Natural killer cell (primary cell): ENCODE data around the gene SPACA6. TPM values are rescaled to one million over a fixed set of nuclear protein-coding genes. Genes with fewer than 3 reads are reported as not detected.

Source experiments
- ATAC-seq, 3 donors: fragments of 150-1000 bp in 2 of 3; fragments of 200-7000 bp in 1 of 3; cut with Tn5 transposase; 1 replicate in 1 of 3; 2 replicates in 2 of 3; pipeline ENCODE4 v1.10.0; 2021; ENCODE audit warnings: mild to moderate bottlenecking in 2 of 3, moderate library complexity in 2 of 3
- DNase-seq, 2 donors: peaks; one replicate each; pipeline versions ENCODE4 v3.0.0 to v3.0.0-alpha.2; 2013 to 2021; ENCODE audit warnings: mixed read lengths in 1 of 2
- H3K27ac ChIP-seq: one replicate; pipeline ENCODE4 v1.5.1; 2013; ENCODE audit warnings: mild to moderate bottlenecking, low read length
- H3K27me3 ChIP-seq: one replicate; pipeline ENCODE4 v1.6.1; 2013; ENCODE audit warnings: low read length; ENCODE audit not compliant: control insufficient read depth, insufficient read depth
- H3K36me3 ChIP-seq: one replicate; pipeline ENCODE4 v1.6.1; 2013; ENCODE audit warnings: low read length; ENCODE audit not compliant: control insufficient read depth, insufficient read depth
- H3K4me1 ChIP-seq: one replicate; pipeline ENCODE4 v1.6.1; 2013; ENCODE audit warnings: low read length; ENCODE audit not compliant: control insufficient read depth, insufficient read depth
- H3K4me3 ChIP-seq: one replicate; pipeline ENCODE4 v1.5.1; 2013; ENCODE audit warnings: low read length
- H3K9me3 ChIP-seq: one replicate; pipeline ENCODE4 v1.6.1; 2013; ENCODE audit warnings: low read length; ENCODE audit not compliant: control insufficient read depth, insufficient read depth
- H3K27ac Mint-ChIP-seq, 2 donors: one replicate each; pipeline ENCODE4 v1.8.0; 2022; ENCODE audit warnings: mild to moderate bottlenecking in 2 of 2, mixed read lengths in 2 of 2, moderate library complexity in 1 of 2
- H3K27me3 Mint-ChIP-seq, 2 donors: one replicate each; pipeline ENCODE4 v1.8.0; 2022; ENCODE audit warnings: low read depth in 2 of 2, mixed read lengths in 2 of 2
- H3K36me3 Mint-ChIP-seq: one replicate; pipeline ENCODE4 v1.8.0; 2022; ENCODE audit warnings: mixed read lengths
- H3K4me1 Mint-ChIP-seq, 2 donors: one replicate each; pipeline ENCODE4 v1.8.0; 2022; ENCODE audit warnings: mixed read lengths in 2 of 2
- H3K4me3 Mint-ChIP-seq: one replicate; pipeline ENCODE4 v1.8.0; 2022; ENCODE audit warnings: mild to moderate bottlenecking, moderate library complexity, mixed read lengths
- H3K9me3 Mint-ChIP-seq, 2 donors: one replicate each; pipeline ENCODE4 v1.8.0; 2022; ENCODE audit warnings: mixed read lengths in 2 of 2
- WGBS: methylation state at CpG from one replicate; pipeline ENCODE4 v1.1.7; 2013; ENCODE audit warnings: missing lambda C conversion rate; ENCODE audit not compliant: insufficient coverage; 5-methylcytosine and 5-hydroxymethylcytosine counted together
- intact Hi-C: fragments of 100-400 bp; cut with micrococcal nuclease; formaldehyde crosslinking; loops from one replicate; pipeline ENCODE4 v1.14.2; 2022
- total RNA-seq, 4 donors: library from RNA; stranded (reverse); fragments of 120-200 nt in 1 of 4; gene quantifications; one replicate each; pipeline versions ENCODE4 v1.2.3 to v1.2.4, GENCODE V29; 2013 to 2022
- TF ChIP-seq, protein P1 (sequence below): fragments of 200-600 bp; IDR thresholded peaks from one replicate; pipeline ENCODE4 v1.8.0; 2022; ENCODE audit warnings: antibody characterized with exemption

SPACA6 gene
- total RNA-seq, 3 donors from 2014 or later (not counting 1 experiment from before 2014, with no cell fraction given), result 2.2 to 9.4 (median 3.7) TPM

- WGBS, result 73% methylated on average over 6 of the region's 6 CpGs
- no peak for DNase-seq
- H3K4me3 ChIP-seq, result no peak overlapping the region
- H3K36me3 ChIP-seq, result no peaks in the 10 kb centered on the region
- TF ChIP-seq, protein P1, sequence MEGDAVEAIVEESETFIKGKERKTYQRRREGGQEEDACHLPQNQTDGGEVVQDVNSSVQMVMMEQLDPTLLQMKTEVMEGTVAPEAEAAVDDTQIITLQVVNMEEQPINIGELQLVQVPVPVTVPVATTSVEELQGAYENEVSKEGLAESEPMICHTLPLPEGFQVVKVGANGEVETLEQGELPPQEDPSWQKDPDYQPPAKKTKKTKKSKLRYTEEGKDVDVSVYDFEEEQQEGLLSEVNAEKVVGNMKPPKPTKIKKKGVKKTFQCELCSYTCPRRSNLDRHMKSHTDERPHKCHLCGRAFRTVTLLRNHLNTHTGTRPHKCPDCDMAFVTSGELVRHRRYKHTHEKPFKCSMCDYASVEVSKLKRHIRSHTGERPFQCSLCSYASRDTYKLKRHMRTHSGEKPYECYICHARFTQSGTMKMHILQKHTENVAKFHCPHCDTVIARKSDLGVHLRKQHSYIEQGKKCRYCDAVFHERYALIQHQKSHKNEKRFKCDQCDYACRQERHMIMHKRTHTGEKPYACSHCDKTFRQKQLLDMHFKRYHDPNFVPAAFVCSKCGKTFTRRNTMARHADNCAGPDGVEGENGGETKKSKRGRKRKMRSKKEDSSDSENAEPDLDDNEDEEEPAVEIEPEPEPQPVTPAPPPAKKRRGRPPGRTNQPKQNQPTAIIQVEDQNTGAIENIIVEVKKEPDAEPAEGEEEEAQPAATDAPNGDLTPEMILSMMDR, result no peak
- Mint-ChIP-seq H3K4me3 (no peak overlapping the region), H3K27me3 (peaks cover 0 to 6% of the 10 kb centered on the region in 2 donors), H3K4me1 (no peaks in the 10 kb centered on the region), H3K9me3 (no peaks in the 10 kb centered on the region), H3K27ac (no peak overlapping the region), H3K36me3 (no peaks in the 10 kb centered on the region)
- H3K4me1 ChIP-seq, result no peaks in the 10 kb centered on the region
- no peak for ATAC-seq
- H3K27me3 ChIP-seq, result no peaks in the 10 kb centered on the region
- H3K9me3 ChIP-seq, result no peaks in the 10 kb centered on the region
- H3K27ac ChIP-seq, result no peak overlapping the region
- intact Hi-C loops, result no loop called here
These were observed 49.7 kb downstream of the SPACA6 start for GRCh38 chr19:51742789-51743188.

- Histone ChIP-seq H3K27me3 (no peaks in the 10 kb centered on the region), H3K27ac (no peak overlapping the region), H3K9me3 (no peaks in the 10 kb centered on the region), H3K4me3 (no peak overlapping the region), H3K4me1 (no peaks in the 10 kb centered on the region), H3K36me3 (no peaks in the 10 kb centered on the region)
- intact Hi-C loops, result no loop called here
- ATAC-seq (no peak), DNase-seq (no peak)
- H3K9me3 Mint-ChIP-seq, result no peaks in the 10 kb centered on the region
- H3K27me3 Mint-ChIP-seq, result peaks cover 0 to 6% of the 10 kb centered on the region in 2 donors
- H3K27ac Mint-ChIP-seq, result no peak overlapping the region
- H3K36me3 Mint-ChIP-seq, result no peaks in the 10 kb centered on the region
- TF ChIP-seq, protein P1, result no peak
- WGBS, result 98% methylated on average over 3 of the region's 3 CpGs
- H3K4me3 Mint-ChIP-seq, result no peak overlapping the region
- H3K4me1 Mint-ChIP-seq, result no peaks in the 10 kb centered on the region
These were observed 50.3 kb downstream of the SPACA6 start for GRCh38 chr19:51743405-51743804.

DNA sequence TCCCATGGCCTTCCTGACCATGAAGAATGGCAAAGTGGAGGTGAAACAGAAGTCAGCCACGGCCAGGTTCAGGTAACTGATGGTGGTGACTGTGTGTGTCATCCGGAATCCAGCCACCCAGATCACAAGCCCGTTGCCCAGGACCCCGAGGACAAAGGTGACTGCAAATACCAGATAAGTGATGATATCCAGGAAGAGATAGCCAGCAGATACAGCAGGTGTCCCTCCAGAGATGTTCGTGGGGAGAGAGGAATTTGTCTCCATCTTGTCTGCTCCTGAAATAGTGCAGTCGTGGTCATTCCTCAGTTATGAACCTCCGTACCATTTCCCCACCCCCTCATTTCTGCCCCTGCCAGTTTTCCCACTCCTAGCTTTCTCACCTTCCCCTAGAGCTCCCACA is 53.6 kb downstream of the SPACA6 start:
- H3K27me3 Mint-ChIP-seq, result peaks cover 0 to 7% of the 10 kb centered on the region in 2 donors
- Histone ChIP-seq H3K4me1 (no peaks in the 10 kb centered on the region), H3K36me3 (no peaks in the 10 kb centered on the region), H3K9me3 (no peaks in the 10 kb centered on the region), H3K4me3 (no peak overlapping the region), H3K27me3 (no peaks in the 10 kb centered on the region), H3K27ac (no peak overlapping the region)
- ATAC-seq, result no peak
- H3K27ac Mint-ChIP-seq, result no peak overlapping the region
- peaks cover 0 to 3% of the 10 kb centered on the region in 2 donors for H3K9me3 Mint-ChIP-seq
- no peak for DNase-seq
- H3K4me1 Mint-ChIP-seq, result no peaks in the 10 kb centered on the region
- 87% methylated on average over 7 of the region's 7 CpGs for WGBS
- H3K36me3 Mint-ChIP-seq, result no peaks in the 10 kb centered on the region
- H3K4me3 Mint-ChIP-seq, result no peak overlapping the region
- intact Hi-C loops, result no loop called here
- TF ChIP-seq, protein P1, result no peak

DNA sequence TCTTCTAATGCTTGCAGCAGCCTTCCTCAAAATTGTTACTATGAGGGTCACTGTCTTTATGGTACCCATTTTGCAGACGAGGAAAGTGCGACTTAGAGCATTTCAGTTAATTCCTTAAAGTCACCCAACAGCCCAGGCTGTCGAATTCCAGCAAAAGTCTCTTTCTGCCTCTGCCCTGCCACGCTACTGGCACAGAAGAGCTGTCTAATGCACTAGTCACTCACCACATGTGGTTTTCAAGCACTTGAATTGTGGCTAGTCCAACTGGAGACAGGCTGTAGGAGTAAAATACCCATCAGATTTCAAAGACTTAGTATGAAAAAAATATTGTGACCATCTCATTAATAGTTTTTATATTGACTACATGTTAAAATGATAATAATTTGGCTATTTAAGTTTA is 56.8 kb downstream of the SPACA6 start:
- H3K27me3 Mint-ChIP-seq, result peaks cover 0 to 4% of the 10 kb centered on the region in 2 donors
- peaks cover 2 to 3% of the 10 kb centered on the region in 2 donors for H3K9me3 Mint-ChIP-seq
- Histone ChIP-seq H3K4me1 (peaks cover 6% of the 10 kb centered on the region), H3K27ac (no peak overlapping the region), H3K9me3 (peaks cover 4% of the 10 kb centered on the region), H3K27me3 (no peaks in the 10 kb centered on the region), H3K36me3 (no peaks in the 10 kb centered on the region), H3K4me3 (no peak overlapping the region)
- TF ChIP-seq, protein P1, result no peak
- ATAC-seq (no peak), DNase-seq (no peak)
- 73% methylated on average over 4 of the region's 4 CpGs for WGBS
- intact Hi-C loops, result no loop called here
- no peaks in the 10 kb centered on the region for H3K4me1 Mint-ChIP-seq
- H3K27ac Mint-ChIP-seq, result no peak overlapping the region
- H3K4me3 Mint-ChIP-seq, result no peak overlapping the region
- H3K36me3 Mint-ChIP-seq, result no peaks in the 10 kb centered on the region
